BJ (cell line): ENCODE data around the gene NR3C1. TPM values are rescaled to one million over a fixed set of nuclear protein-coding genes. Genes with fewer than 3 reads are reported as not detected.
"Not testable (repeated sequence)": the region's sequence is repeated elsewhere in the genome, so short reads cannot be mapped to it uniquely, and the experiment has no call there.

Experiments used
- CTCF ChIA-PET: fragments of 350-600 bp; formaldehyde crosslinking; extraction: SDS; loops from one replicate; lab custom pipeline; 2021; ENCODE audit warnings: antibody characterized with exemption, inconsistent platforms; lab: Yijun Ruan, JAX
- POLR2A ChIA-PET: fragments of 300-600 bp; sonication (Branson Sonifier 250); formaldehyde crosslinking; extraction: SDS; loops from one replicate; lab custom pipeline; 2021; ENCODE audit warnings: antibody characterized with exemption; lab: Charles Lee
- DNase-seq: peaks from one replicate; pipeline ENCODE4 v3.0.0-alpha.2; 2011; ENCODE audit warnings: low read depth
- H3K27me3 ChIP-seq: 2 replicates; pipeline ENCODE4 v1.6.0; 2011; ENCODE audit warnings: low read length; ENCODE audit not compliant: control insufficient read depth, insufficient read depth
- H3K36me3 ChIP-seq: 2 replicates; pipeline ENCODE4 v1.5.1; 2011; ENCODE audit warnings: low read length; ENCODE audit not compliant: control insufficient read depth, insufficient read depth
- H3K4me3 ChIP-seq: 2 replicates; pipeline ENCODE4 v1.5.1; 2011; ENCODE audit warnings: low read depth, mild to moderate bottlenecking, control low read depth, low read length
- CTCF ChIP-seq: IDR thresholded peaks from 2 replicates; pipeline ENCODE4 v1.5.1; 2011; ENCODE audit warnings: low read depth, mild to moderate bottlenecking, control low read depth, inconsistent platforms, low read length, moderate library complexity; ENCODE audit not compliant: insufficient read depth
- polyA plus RNA-seq: library from polyadenylated mRNA; depleted of rRNA; stranded (reverse); fragments of >200 nt; gene quantifications from 2 replicates; pipeline ENCODE4 v1.2.3, GENCODE V29; 2011

Gene NR3C1
- polyA plus RNA-seq, 1 experiment, result 22.4 TPM

DNA sequence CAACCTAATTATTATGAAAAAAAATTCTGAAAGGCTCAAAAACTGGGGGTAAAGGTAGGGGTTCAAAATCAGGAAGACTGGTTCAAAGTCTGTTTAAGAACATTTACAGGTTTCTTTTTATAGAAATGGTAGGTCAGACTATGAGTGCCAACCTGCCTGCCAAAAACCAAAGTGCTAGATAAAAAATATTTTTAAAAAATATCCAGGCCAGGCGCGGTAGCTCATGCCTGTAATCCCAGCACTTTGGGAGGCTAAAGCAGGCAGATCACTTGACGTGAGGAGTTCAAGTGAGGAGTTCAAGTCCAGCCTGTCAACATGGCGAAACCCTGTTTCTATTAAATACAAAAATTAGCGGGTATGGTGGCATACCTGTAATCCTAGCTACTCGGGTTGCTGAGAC, 67.0 kb downstream of the NR3C1 start:
- CTCF ChIA-PET, result interaction anchor here (1.6 kb wide), 1 partner anchor 15 kb away, joined by 3 read pairs; no protein-coding TSS in a partner anchor
- Histone ChIP-seq H3K36me3 (no peaks in the 10 kb centered on the region), H3K27me3 (no peaks in the 10 kb centered on the region), H3K4me3 (no peak overlapping the region)
- POLR2A ChIA-PET, result no interaction called here
- TF ChIP-seq CTCF, result no peak
- no peak for DNase-seq

GRCh38 chr5:143334903-143335302, 68.6 kb downstream of the NR3C1 start:
- TF ChIP-seq CTCF, result no peak
- Histone ChIP-seq H3K4me3 (no peak overlapping the region), H3K36me3 (no peaks in the 10 kb centered on the region), H3K27me3 (no peaks in the 10 kb centered on the region)
- ChIA-PET POLR2A (no interaction called here), CTCF (interaction anchor here (0.9 kb wide), 1 partner anchor 15 kb away, joined by 4 read pairs; no protein-coding TSS in a partner anchor)
- no peak for DNase-seq

DNA sequence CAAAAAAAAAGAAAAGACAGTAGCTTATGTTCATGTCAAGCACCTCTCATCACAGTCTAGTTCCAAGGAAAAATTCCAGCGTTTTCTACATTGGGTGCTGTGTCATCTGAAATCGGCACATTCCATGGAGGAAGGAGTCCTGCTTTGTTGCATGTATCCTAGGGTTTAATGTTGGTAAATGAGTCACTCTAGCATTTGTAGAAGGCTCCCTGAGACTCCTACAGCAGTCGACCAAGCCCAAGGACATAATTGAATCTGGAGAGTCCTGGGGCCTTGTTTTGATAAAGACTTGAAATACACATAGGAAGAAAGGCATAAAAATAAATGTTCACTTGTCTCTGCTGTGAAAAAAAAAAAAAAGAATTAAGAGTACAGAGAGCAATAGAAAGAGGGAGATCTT, 69.1 kb downstream of the NR3C1 start:
- CTCF ChIA-PET, DNase-seq, H3K36me3 ChIP-seq, H3K27me3 ChIP-seq, H3K4me3 ChIP-seq, POLR2A ChIA-PET: not testable (repeated sequence)

DNA sequence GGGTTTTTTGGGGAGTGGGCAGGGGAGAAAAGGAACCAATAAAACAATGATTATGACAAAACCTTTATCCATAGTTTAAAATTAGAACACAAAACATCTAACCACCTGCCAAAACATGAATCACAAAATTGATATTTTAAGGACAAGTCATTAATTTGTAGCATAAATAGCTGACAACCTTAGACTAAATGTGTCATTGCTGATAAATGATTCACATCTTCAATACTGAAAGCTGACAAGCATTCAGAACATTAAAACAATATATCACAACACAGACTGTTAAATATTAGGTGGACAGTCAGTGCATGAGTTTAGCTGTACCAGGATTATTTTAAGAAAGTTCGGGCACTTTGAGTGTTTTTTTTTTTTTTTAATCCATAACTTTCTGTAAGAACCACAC, 71.5 kb downstream of the NR3C1 start:
- ChIA-PET POLR2A (no interaction called here), CTCF (no interaction called here)
- TF ChIP-seq CTCF, result no peak
- Histone ChIP-seq H3K36me3 (no peaks in the 10 kb centered on the region), H3K27me3 (no peaks in the 10 kb centered on the region), H3K4me3 (no peak overlapping the region)
- no peak for DNase-seq

DNA sequence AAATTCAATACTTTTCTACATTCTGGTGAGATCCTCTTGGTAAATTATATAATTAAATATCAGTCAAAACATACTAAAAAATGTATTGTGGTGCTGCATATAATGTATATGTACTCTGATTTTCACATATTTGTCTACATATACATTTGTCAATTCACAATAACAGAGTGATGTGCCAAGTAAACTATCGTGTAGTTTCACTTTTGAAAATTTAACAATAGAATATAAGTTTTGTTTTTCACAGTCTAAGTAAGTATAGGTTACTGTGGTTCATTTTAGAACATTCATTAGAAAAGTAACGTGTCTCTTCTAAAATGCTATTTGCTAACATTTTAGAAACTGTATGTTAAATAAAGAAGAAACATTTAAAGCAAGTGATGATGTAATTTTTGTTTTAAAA, 73.6 kb downstream of the NR3C1 start:
- H3K36me3 ChIP-seq, result no peaks in the 10 kb centered on the region
- no peak for DNase-seq
- TF ChIP-seq CTCF, result no peak
- POLR2A ChIA-PET, result no interaction called here
- H3K4me3 ChIP-seq, result no peak overlapping the region
- no peaks in the 10 kb centered on the region for H3K27me3 ChIP-seq
- CTCF ChIA-PET, result no interaction called here

GRCh38 chr5:143328589-143329220, 74.8 kb downstream of the NR3C1 start:
- Histone ChIP-seq H3K4me3 (no peak overlapping the region), H3K27me3 (no peaks in the 10 kb centered on the region), H3K36me3 (no peaks in the 10 kb centered on the region)
- POLR2A ChIA-PET, result no interaction called here
- no peak for TF ChIP-seq CTCF
- no peak for DNase-seq
- CTCF ChIA-PET, result no interaction called here

- H3K36me3 ChIP-seq, CTCF ChIA-PET, POLR2A ChIA-PET, DNase-seq, H3K27me3 ChIP-seq, H3K4me3 ChIP-seq: not testable (repeated sequence)
Measured at GRCh38 chr5:143325086-143325485, 78.4 kb downstream of the NR3C1 start.

DNA sequence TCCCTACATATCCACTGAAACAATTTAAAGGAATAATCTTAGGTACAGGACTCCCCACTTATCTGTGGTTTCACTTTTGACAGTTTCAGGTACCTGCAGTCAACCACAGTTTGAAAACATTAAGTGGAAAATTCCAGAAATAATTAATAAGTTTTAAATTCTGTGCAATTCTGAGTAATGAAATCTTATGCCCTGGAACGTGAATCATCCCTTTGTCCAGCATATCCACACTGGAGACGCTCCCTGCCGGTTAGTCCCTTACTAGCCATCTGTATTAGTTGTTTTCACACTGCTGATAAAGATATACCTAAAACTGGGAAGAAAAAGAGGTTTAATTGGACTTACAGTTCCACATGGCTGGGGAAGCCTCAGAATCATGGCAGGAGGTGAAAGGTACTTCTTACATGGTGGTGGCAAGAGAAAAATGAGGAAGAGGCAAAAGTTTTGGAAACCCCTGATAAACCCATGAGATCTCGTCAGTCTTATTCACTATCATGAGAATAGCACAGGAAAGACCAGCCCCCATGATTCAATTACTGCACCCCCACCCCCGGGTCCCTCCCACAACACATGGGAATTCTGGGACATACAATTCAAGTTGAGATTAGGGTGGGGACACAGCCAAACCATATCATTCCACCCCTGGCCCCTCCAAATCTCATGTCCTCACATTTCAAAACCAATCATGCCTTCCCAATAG, 80.4 kb downstream of the NR3C1 start:
- CTCF ChIA-PET, result not testable (repeated sequence)

More for the DNA sequence above, 80.4 kb downstream of the NR3C1 start:
- H3K36me3 ChIP-seq, H3K4me3 ChIP-seq, POLR2A ChIA-PET, DNase-seq, H3K27me3 ChIP-seq: not testable (repeated sequence)
